K562 (cell line): ENCODE results near the gene FRAT1. TPM values are rescaled to one million over a fixed set of nuclear protein-coding genes. Genes with fewer than 3 reads are reported as not detected.

ENCODE experiments used
- ATAC-seq: fragments of 200-7000 bp; cut with Tn5 transposase; 3 replicates; pipeline ENCODE4 v1.9.1; 2020; ENCODE audit warnings: moderate library complexity
- BruUV-seq: library from RNA; stranded (reverse); fragments of 400-500 nt; replicated peaks from 2 replicates; lab custom pipeline; 2021; lab: Mats Ljungman, UMichigan
- CTCF ChIA-PET: fragments of 300-600 bp; formaldehyde crosslinking; extraction: SDS; loops from one replicate; lab custom pipeline; 2021; ENCODE audit warnings: low intra/inter-chr PET ratio; lab: Yijun Ruan, JAX
- POLR2A ChIA-PET: fragments of 300-600, 350-650 bp; sonication (Branson Sonifier 250); formaldehyde crosslinking; extraction: SDS; loops from one replicate; lab custom pipeline; 2021; ENCODE audit warnings: antibody characterized with exemption, inconsistent platforms; lab: Yijun Ruan, JAX
- DNase-seq, 4 experiments: peaks; one replicate each; pipeline versions ENCODE4 v3.0.0 to v3.0.0-alpha.2; 2011 to 2018; ENCODE audit warnings: low spot score in 3 of 4, mixed read lengths in 3 of 4; ENCODE audit errors: extremely low read depth in 1 of 4
- FAIRE-seq: peaks from 2 replicates; lab custom pipeline; 2011; peaks lifted over from hg19 to GRCh38; lab: Jason Lieb, UNC
- H2AFZ ChIP-seq: 2 replicates; pipeline ENCODE4 v1.6.0; 2011; ENCODE audit warnings: low read depth, low read length, control low read depth, inconsistent platforms
- H3K27ac ChIP-seq: fragments of 200-600 bp; 3 replicates; pipeline ENCODE4 v1.8.0; 2011; ENCODE audit warnings: low read depth, mild to moderate bottlenecking, control low read depth, inconsistent platforms, low read length, moderate library complexity, mixed read lengths; ENCODE audit errors: extremely low read depth
- H3K27me3 ChIP-seq, 2 experiments: fragments of 300-600 bp in 1 of 2; 2 replicates in 1 of 2; 3 replicates in 1 of 2; pipeline versions ENCODE4 v1.6.0 to v1.8.0; 2011; ENCODE audit warnings: inconsistent platforms in 2 of 2, low read length in 2 of 2, mild to moderate bottlenecking in 1 of 2, mixed read lengths in 1 of 2, moderate library complexity in 1 of 2; ENCODE audit not compliant: control insufficient read depth in 2 of 2, insufficient read depth in 2 of 2
- H3K36me3 ChIP-seq: fragments of 300-600 bp; 3 replicates; pipeline ENCODE4 v1.8.0; 2011; ENCODE audit warnings: mild to moderate bottlenecking, low read length, inconsistent platforms; ENCODE audit not compliant: control insufficient read depth, insufficient read depth
- H3K4me1 ChIP-seq, 2 experiments: fragments of 200-600 bp in 1 of 2; replicated peaks in 1 of 2; 2 replicates in 1 of 2; 3 replicates in 1 of 2; pipeline versions ENCODE4 v1.5.1 to v1.8.0; 2011; ENCODE audit warnings: inconsistent platforms in 2 of 2, low read length in 2 of 2, mild to moderate bottlenecking in 1 of 2, mixed read lengths in 1 of 2, moderate library complexity in 1 of 2; ENCODE audit not compliant: control insufficient read depth in 2 of 2, insufficient read depth in 2 of 2
- H3K4me2 ChIP-seq: 2 replicates; pipeline ENCODE4 v1.6.1; 2011; ENCODE audit warnings: low read length, control low read depth, inconsistent platforms, mixed read lengths; ENCODE audit not compliant: insufficient read depth
- H3K4me3 ChIP-seq: fragments of 200-600 bp; sonication (generic), shearing (Covaris generic); 2 replicates; pipeline ENCODE4 v1.5.1; 2016; ENCODE audit warnings: control low read depth, inconsistent platforms
- H3K79me2 ChIP-seq: fragments of 200-600 bp; 3 replicates; pipeline ENCODE4 v1.8.0; 2011; ENCODE audit warnings: low read length, inconsistent platforms; ENCODE audit not compliant: control insufficient read depth, insufficient read depth
- H3K9ac ChIP-seq, 2 experiments: 2 replicates each; pipeline versions ENCODE4 v1.6.0 to v1.6.1; 2011; ENCODE audit warnings: low read depth in 2 of 2, low read length in 2 of 2, control low read depth in 1 of 2, inconsistent platforms in 1 of 2, mild to moderate bottlenecking in 1 of 2, mixed read lengths in 1 of 2; ENCODE audit not compliant: insufficient read depth in 1 of 2
- H3K9me1 ChIP-seq: one replicate; pipeline ENCODE4 v1.6.0; 2011; ENCODE audit warnings: inconsistent platforms, mild to moderate bottlenecking, low read length, moderate library complexity; ENCODE audit not compliant: control insufficient read depth, insufficient read depth
- H3K9me3 ChIP-seq: replicated peaks from 2 replicates; pipeline ENCODE4 v1.5.1; 2011; ENCODE audit warnings: low read depth, low read length, inconsistent platforms; ENCODE audit not compliant: control insufficient read depth, insufficient read depth
- H4K20me1 ChIP-seq: replicated peaks from 2 replicates; pipeline ENCODE4 v1.6.1; 2011; ENCODE audit warnings: low read length, inconsistent platforms, mixed read lengths; ENCODE audit not compliant: control insufficient read depth, insufficient read depth
- DMBX1 ChIP-seq: fragments of 250-450 bp; sonication (Bioruptor Pico); IDR thresholded peaks from 2 replicates; pipeline ENCODE4 v1.8.0; 2022; ENCODE audit warnings: inconsistent platforms, mild to moderate bottlenecking, moderate library complexity, borderline replicate concordance
- EGR1 ChIP-seq: fragments of 450-650 bp; conservative IDR thresholded peaks from 2 replicates; pipeline ENCODE4 v1.6.1; 2017; ENCODE audit warnings: mild to moderate bottlenecking
- FOXK2 ChIP-seq, 2 experiments: fragments of 450-650 bp; IDR thresholded peaks in 1 of 2; conservative IDR thresholded peaks in 1 of 2; 2 replicates each; pipeline ENCODE4 v1.6.1; 2016; ENCODE audit warnings: low read depth in 2 of 2, mild to moderate bottlenecking in 1 of 2
- KAT8 ChIP-seq: fragments of 450-650 bp; IDR thresholded peaks from 2 replicates; pipeline ENCODE4 v1.6.1; 2016; ENCODE audit warnings: low read depth, mild to moderate bottlenecking
- MED1 ChIP-seq: sonication (generic); formaldehyde crosslinking; IDR thresholded peaks from 2 replicates; pipeline ENCODE4 v1.8.1; 2023; ENCODE audit warnings: missing genetic modification reagents, borderline replicate concordance
- WGBS: fragments of 100-300 bp; shearing (Covaris generic); methylation state at CpG from one replicate; pipeline ENCODE4 v1.1.6; 2016; ENCODE audit warnings: low coverage, mixed read lengths; ENCODE audit not compliant: insufficient coverage; ENCODE audit errors: missing lambda C conversion rate; 5-methylcytosine and 5-hydroxymethylcytosine counted together
- in situ Hi-C: fragments of 300-500 bp; cut with MboI; formaldehyde crosslinking; loops from 4 replicates; pipeline ENCODE4 v1.15.0; 2018; ENCODE audit warnings: inconsistent platforms, mixed read lengths
- intact Hi-C: fragments of 100-400 bp; cut with micrococcal nuclease; formaldehyde crosslinking; loops from 2 replicates; pipeline ENCODE4 v1.14.2; 2022
- polyA plus RNA-seq, 8 experiments: library from polyadenylated mRNA; depleted of rRNA in 4 of 8; stranded (reverse) in 5 of 8; unstranded in 3 of 8; fragments of >200 nt; fragmentation: Nextera tagmentation in 2 of 8; fragmentation: Illumina TruSeq in 1 of 8; extraction: Ambion mirVana in 2 of 8; extraction: Trizol in 1 of 8; gene quantifications; 2 replicates each; pipeline versions ENCODE4 v1.2.1 to v1.2.3, GENCODE V29; 2011 to 2014; ENCODE audit warnings: inconsistent platforms in 1 of 8, missing spikeins in 1 of 8
- total RNA-seq, 7 experiments: library from RNA; depleted of rRNA in 6 of 7; stranded (reverse); fragments of >200 nt in 6 of 7; fragmentation: Illumina TruSeq in 2 of 7; extraction: Trizol in 2 of 7; gene quantifications; 2 replicates each; pipeline versions ENCODE4 v1.2.1 to v1.2.3, GENCODE V29; 2011 to 2021; ENCODE audit warnings: low replicate concordance in 1 of 7
- TF ChIP-seq, protein P1 (sequence below): sonication (generic); formaldehyde crosslinking; IDR thresholded peaks from 2 replicates; pipeline ENCODE4 v1.8.1; 2023; ENCODE audit warnings: mild to moderate bottlenecking, missing genetic modification reagents
- TF ChIP-seq, protein P2 (sequence below): fragments of 450-650 bp; IDR thresholded peaks from 2 replicates; pipeline ENCODE4 v1.6.1; 2017; ENCODE audit warnings: antibody characterized with exemption

Gene FRAT1
- total and polyA plus RNA-seq, 9 of the 15 experiments (the other 6 are each of a cell fraction or from before 2014, with no cell fraction given): 0.11 to 4.6 (median 1.4) TPM

DNA sequence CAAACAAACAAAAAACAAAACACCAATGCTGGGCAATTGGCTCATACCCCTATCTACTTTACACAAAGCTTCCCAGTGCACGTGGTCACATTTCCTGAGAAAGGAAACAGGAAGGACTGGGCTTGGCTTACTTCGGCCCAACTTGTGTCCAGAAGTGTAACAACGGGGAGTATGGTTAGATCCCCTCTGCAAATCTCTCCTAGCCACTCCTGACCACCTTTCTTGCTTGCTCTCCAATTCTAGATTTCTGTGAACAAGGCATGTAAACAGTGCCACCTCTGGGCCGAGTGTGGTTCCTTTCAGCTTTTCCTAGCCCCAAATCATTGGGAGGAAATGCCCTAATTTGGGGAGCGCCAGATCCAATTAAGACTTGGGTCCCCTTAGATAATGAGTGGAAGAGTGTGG, 36.5 kb downstream of the FRAT1 start (continued):
- TF ChIP-seq, protein P1, sequence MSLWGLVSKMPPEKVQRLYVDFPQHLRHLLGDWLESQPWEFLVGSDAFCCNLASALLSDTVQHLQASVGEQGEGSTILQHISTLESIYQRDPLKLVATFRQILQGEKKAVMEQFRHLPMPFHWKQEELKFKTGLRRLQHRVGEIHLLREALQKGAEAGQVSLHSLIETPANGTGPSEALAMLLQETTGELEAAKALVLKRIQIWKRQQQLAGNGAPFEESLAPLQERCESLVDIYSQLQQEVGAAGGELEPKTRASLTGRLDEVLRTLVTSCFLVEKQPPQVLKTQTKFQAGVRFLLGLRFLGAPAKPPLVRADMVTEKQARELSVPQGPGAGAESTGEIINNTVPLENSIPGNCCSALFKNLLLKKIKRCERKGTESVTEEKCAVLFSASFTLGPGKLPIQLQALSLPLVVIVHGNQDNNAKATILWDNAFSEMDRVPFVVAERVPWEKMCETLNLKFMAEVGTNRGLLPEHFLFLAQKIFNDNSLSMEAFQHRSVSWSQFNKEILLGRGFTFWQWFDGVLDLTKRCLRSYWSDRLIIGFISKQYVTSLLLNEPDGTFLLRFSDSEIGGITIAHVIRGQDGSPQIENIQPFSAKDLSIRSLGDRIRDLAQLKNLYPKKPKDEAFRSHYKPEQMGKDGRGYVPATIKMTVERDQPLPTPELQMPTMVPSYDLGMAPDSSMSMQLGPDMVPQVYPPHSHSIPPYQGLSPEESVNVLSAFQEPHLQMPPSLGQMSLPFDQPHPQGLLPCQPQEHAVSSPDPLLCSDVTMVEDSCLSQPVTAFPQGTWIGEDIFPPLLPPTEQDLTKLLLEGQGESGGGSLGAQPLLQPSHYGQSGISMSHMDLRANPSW (CRISPR knock-in tag): no peak
- TF ChIP-seq KAT8: no peak
- no peak for TF ChIP-seq MED1

DNA sequence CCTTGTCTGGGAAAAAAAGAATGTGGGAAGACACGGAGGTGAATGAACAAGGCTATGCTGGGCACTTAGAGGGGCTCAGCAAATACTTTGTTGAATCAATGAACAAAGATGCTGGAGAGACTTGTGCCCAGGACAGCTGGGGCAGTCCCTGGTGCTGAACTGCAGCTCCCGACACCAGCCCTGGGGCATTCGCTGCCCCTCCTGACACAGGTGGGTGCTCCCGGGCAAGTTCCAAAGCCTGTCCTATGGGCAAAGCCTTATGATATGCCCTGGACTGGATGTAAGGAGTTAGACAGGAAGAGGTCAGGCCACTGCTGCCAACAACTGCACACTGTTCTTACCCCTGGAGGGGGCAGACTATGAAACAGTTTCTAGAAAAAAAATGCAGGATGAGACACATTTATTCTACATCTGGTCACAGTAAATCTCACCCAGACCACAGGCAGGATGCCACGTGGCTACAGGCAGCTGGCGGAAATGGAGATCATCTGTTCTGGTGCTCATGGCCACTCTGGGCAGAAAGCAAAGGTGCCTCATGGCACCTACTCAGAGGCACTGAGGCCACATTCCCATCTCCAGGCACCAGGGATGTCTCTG, 37.3 kb downstream of the FRAT1 start:
- no peaks in the 10 kb centered on the region for H3K79me2 ChIP-seq
- no peak overlapping the region for H2AFZ ChIP-seq
- H3K27me3 ChIP-seq: no peaks in the 10 kb centered on the region
- intact Hi-C loops (loop anchor here (5.0 kb wide), 1 partner anchor 284 kb away; no protein-coding TSS in a partner anchor), in situ Hi-C loops (loop anchor here (10.0 kb wide), 1 partner anchor 282 kb away; no protein-coding TSS in a partner anchor)
- 78% methylated on average over 3 of the region's 6 CpGs for WGBS
- H3K36me3 ChIP-seq: peaks cover 60% of the 10 kb centered on the region; the same call in 2 of the 3 replicates
- no peak overlapping the region for H3K9ac ChIP-seq
- ChIA-PET POLR2A (interaction anchor here (1.0 to 1.1 kb wide), 2 partner anchors 23 to 78 kb away, joined by 3 read pairs; no protein-coding TSS in a partner anchor), CTCF (interaction anchor here (0.7 to 1.1 kb wide), 3 partner anchors 74 to 979 kb away, joined by 3 read pairs; no protein-coding TSS in a partner anchor)
- no peak overlapping the region for H3K4me2 ChIP-seq
- H3K4me3 ChIP-seq: no peak overlapping the region
- ATAC-seq: no peak
- no peak for DNase-seq
- H4K20me1 ChIP-seq: no peaks in the 10 kb centered on the region
- no peak overlapping the region for H3K27ac ChIP-seq
- no TSS peak for BruUV-seq
- TF ChIP-seq EGR1 (no peak), FOXK2 (conservative IDR thresholded peaks at IDR 0.05 in 1 of 2, IDR thresholded peaks at IDR 0.05 in 1 of 2; ENCODE audit: low read depth in 2 of 2) (no peak), DMBX1 (CRISPR knock-in tag) (no peak)
- TF ChIP-seq, protein P2, sequence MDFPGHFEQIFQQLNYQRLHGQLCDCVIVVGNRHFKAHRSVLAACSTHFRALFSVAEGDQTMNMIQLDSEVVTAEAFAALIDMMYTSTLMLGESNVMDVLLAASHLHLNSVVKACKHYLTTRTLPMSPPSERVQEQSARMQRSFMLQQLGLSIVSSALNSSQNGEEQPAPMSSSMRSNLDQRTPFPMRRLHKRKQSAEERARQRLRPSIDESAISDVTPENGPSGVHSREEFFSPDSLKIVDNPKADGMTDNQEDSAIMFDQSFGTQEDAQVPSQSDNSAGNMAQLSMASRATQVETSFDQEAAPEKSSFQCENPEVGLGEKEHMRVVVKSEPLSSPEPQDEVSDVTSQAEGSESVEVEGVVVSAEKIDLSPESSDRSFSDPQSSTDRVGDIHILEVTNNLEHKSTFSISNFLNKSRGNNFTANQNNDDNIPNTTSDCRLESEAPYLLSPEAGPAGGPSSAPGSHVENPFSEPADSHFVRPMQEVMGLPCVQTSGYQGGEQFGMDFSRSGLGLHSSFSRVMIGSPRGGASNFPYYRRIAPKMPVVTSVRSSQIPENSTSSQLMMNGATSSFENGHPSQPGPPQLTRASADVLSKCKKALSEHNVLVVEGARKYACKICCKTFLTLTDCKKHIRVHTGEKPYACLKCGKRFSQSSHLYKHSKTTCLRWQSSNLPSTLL: no peak
- no peaks in the 10 kb centered on the region for H3K9me1 ChIP-seq
- no peak for FAIRE-seq
- no peaks in the 10 kb centered on the region for H3K9me3 ChIP-seq
- no peaks in the 10 kb centered on the region; a peak in 1 of 5 replicates for H3K4me1 ChIP-seq
